OCI-LY1 (cell line): ENCODE data around the gene FRS2.

Experiments
- H2AFZ ChIP-seq: fragments of 200-600 bp; sonication (generic), shearing (Covaris generic); 2 replicates; pipeline ENCODE4 v1.6.0; 2014; ENCODE audit warnings: antibody characterized with exemption, mild to moderate bottlenecking, low read length
- H3F3A ChIP-seq: fragments of 200-600 bp; sonication (generic), shearing (Covaris generic); 2 replicates; pipeline ENCODE4 v1.6.0; 2014; ENCODE audit warnings: mild to moderate bottlenecking, antibody characterized with exemption, low read length, moderate library complexity; ENCODE audit not compliant: insufficient read depth
- H3K27ac ChIP-seq: fragments of 200-600 bp; sonication (generic); 2 replicates; pipeline ENCODE4 v1.5.1; 2014; ENCODE audit warnings: low read length, mixed run types, mild to moderate bottlenecking, low read depth; ENCODE audit not compliant: poor library complexity, severe bottlenecking
- H3K27me3 ChIP-seq: fragments of 200-600 bp; sonication (generic); 2 replicates; pipeline ENCODE4 v1.6.0; 2014; ENCODE audit warnings: antibody characterized with exemption, mild to moderate bottlenecking, low read length, moderate library complexity; ENCODE audit not compliant: insufficient read depth
- H3K36me3 ChIP-seq: fragments of 200-600 bp; sonication (generic); 2 replicates; pipeline ENCODE4 v1.6.1; 2014; ENCODE audit warnings: mild to moderate bottlenecking, antibody characterized with exemption, low read length, moderate library complexity, mixed read lengths; ENCODE audit not compliant: insufficient read depth
- H3K4me1 ChIP-seq: fragments of 200-600 bp; sonication (generic); 2 replicates; pipeline ENCODE4 v1.5.1; 2014; ENCODE audit warnings: mild to moderate bottlenecking, low read length, moderate library complexity; ENCODE audit not compliant: insufficient read depth, severe bottlenecking
- H3K4me2 ChIP-seq: fragments of 200-600 bp; sonication (generic), shearing (Covaris generic); 2 replicates; pipeline ENCODE4 v1.6.1; 2014; ENCODE audit warnings: low read length
- H3K4me3 ChIP-seq: fragments of 200-600 bp; sonication (generic); 2 replicates; pipeline ENCODE4 v1.5.1; 2014; ENCODE audit warnings: low read length, low read depth, mild to moderate bottlenecking, mixed read lengths; ENCODE audit not compliant: poor library complexity, severe bottlenecking
- H3K79me2 ChIP-seq: fragments of 200-600 bp; shearing (Covaris generic); 2 replicates; pipeline ENCODE4 v1.6.1; 2016; ENCODE audit warnings: mixed run types, low read length, mixed read lengths; ENCODE audit not compliant: insufficient read depth
- H3K9ac ChIP-seq: fragments of 200-600 bp; sonication (generic), shearing (Covaris generic); 2 replicates; pipeline ENCODE4 v1.6.1; 2014; ENCODE audit warnings: mild to moderate bottlenecking, low read length, mixed read lengths
- H3K9me2 ChIP-seq: fragments of 200-600 bp; sonication (generic), shearing (Covaris generic); 2 replicates; pipeline ENCODE4 v1.6.1; 2014; ENCODE audit warnings: low read depth, mild to moderate bottlenecking, low read length, mixed read lengths
- H3K9me3 ChIP-seq: fragments of 200-600 bp; shearing (Covaris generic); 2 replicates; pipeline ENCODE4 v1.6.1; 2014; ENCODE audit warnings: low read length, mixed read lengths
- H4K20me1 ChIP-seq: fragments of 200-600 bp; sonication (generic), shearing (Covaris generic); 2 replicates; pipeline ENCODE4 v1.6.0; 2016; ENCODE audit warnings: mild to moderate bottlenecking, low read length; ENCODE audit not compliant: insufficient read depth
- EZH2 ChIP-seq: fragments of 200-600 bp; sonication (generic), shearing (Covaris generic); IDR thresholded peaks from 2 replicates; pipeline ENCODE4 v1.8.0; 2017; ENCODE audit warnings: borderline replicate concordance, mixed run types, mild to moderate bottlenecking, antibody characterized with exemption, low read length, moderate library complexity, mixed read lengths
- TF ChIP-seq, protein P1 (sequence below): fragments of 200-600 bp; sonication (generic), shearing (Covaris generic); IDR thresholded peaks from 2 replicates; pipeline ENCODE4 v1.5.1; 2017; ENCODE audit warnings: mild to moderate bottlenecking, antibody characterized with exemption, low read length, moderate library complexity, mixed read lengths

Gene FRS2

DNA sequence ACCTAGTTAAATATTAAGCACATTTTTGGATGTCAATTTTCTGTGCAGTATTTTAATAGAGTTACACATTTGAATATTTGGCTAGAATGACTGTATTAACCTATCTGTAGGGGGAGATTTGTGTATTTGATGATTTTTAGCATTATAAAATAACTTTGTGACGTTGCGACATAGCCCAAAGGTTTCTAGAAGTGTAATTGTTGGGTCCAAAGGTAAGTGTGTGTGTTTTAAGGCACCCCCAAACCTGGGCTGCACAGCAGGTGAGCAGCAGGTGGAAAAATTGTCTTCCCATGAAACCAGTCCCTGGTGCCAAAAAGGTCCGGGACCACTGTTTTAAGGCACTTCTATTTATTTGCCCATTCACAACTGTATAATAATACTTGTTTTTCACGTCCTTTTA is 118.3 kb downstream of the FRS2 start:
- peaks cover 21% of the 10 kb centered on the region for H3K79me2 ChIP-seq
- no peak overlapping the region for H3K27ac ChIP-seq
- H3K4me2 ChIP-seq, result no peak overlapping the region
- H3K27me3 ChIP-seq, result no peaks in the 10 kb centered on the region
- no peak overlapping the region for H3K4me3 ChIP-seq
- no peaks in the 10 kb centered on the region; the same call in 1 of the 2 replicates for H3F3A ChIP-seq
- peaks cover 80% of the 10 kb centered on the region for H3K36me3 ChIP-seq
- no peak for TF ChIP-seq EZH2
- TF ChIP-seq, protein P1, sequence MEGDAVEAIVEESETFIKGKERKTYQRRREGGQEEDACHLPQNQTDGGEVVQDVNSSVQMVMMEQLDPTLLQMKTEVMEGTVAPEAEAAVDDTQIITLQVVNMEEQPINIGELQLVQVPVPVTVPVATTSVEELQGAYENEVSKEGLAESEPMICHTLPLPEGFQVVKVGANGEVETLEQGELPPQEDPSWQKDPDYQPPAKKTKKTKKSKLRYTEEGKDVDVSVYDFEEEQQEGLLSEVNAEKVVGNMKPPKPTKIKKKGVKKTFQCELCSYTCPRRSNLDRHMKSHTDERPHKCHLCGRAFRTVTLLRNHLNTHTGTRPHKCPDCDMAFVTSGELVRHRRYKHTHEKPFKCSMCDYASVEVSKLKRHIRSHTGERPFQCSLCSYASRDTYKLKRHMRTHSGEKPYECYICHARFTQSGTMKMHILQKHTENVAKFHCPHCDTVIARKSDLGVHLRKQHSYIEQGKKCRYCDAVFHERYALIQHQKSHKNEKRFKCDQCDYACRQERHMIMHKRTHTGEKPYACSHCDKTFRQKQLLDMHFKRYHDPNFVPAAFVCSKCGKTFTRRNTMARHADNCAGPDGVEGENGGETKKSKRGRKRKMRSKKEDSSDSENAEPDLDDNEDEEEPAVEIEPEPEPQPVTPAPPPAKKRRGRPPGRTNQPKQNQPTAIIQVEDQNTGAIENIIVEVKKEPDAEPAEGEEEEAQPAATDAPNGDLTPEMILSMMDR, result no peak
- H2AFZ ChIP-seq, result no peak overlapping the region
- H3K9ac ChIP-seq, result no peak overlapping the region
- peaks cover 18% of the 10 kb centered on the region for H3K4me1 ChIP-seq
- H3K9me2 ChIP-seq, result no peaks in the 10 kb centered on the region
- H3K9me3 ChIP-seq, result no peaks in the 10 kb centered on the region
- no peaks in the 10 kb centered on the region for H4K20me1 ChIP-seq

DNA sequence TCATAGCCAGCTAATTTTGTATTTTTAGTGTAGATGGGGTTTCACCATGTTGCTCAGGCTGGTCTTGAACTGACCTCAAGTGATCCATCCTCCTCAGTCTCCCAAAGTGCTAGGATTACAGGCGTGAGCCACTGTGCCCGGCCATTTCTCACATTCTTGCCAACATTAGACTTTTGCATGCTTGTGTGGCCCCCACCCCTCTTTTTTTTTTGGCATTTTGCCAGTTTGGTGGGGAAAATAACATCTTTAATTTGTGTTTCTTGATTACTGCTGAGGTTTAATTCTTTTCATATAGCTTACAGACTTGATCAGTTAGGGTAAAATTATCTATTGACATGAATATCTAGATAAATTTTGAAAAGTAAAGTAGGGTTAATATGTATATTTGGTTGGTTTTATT is 118.9 kb downstream of the FRS2 start:
- no peak overlapping the region for H3K4me2 ChIP-seq
- H3K9me3 ChIP-seq, result no peaks in the 10 kb centered on the region
- H3F3A ChIP-seq, result no peaks in the 10 kb centered on the region
- TF ChIP-seq EZH2, result no peak
- TF ChIP-seq, protein P1, result no peak
- H3K4me1 ChIP-seq, result peaks cover 18% of the 10 kb centered on the region
- no peak overlapping the region for H3K9ac ChIP-seq
- peaks cover 22% of the 10 kb centered on the region for H3K79me2 ChIP-seq
- no peak overlapping the region for H3K27ac ChIP-seq
- no peaks in the 10 kb centered on the region for H3K27me3 ChIP-seq
- peaks cover 86% of the 10 kb centered on the region for H3K36me3 ChIP-seq
- no peaks in the 10 kb centered on the region for H3K9me2 ChIP-seq
- H4K20me1 ChIP-seq, result no peaks in the 10 kb centered on the region
- no peak overlapping the region for H2AFZ ChIP-seq
- no peak overlapping the region for H3K4me3 ChIP-seq

DNA sequence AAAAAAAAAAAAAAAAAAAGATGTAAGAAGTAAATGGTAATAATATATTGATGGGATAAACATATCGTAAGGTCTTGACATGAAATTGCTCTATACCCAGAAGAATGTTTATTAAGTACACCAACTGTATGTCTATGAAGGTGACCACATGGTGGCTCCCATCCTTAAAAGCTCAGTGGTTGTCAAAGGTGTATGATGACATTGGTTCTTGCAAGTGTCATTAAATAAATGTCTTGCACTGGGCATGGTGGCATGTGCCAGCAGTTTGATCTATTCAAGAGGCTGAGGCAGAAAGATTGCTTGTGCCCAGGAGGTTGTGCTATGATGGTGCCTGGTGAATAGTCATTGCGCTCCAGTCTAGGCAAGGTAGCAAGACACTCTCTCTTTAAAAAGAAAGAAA is 125.5 kb downstream of the FRS2 start:
- Histone ChIP-seq H3K79me2 (0 out of 2 replicates have a peak, but pooled peaks cover 5% of the 10 kb centered on the region), H3K9me2 (no peaks in the 10 kb centered on the region), H3K4me2 (no peak overlapping the region), H3K4me1 (no peaks in the 10 kb centered on the region), H3K27ac (no peak overlapping the region), H3K9ac (no peak overlapping the region), H3K36me3 (peaks cover 98% of the 10 kb centered on the region), H3F3A (no peaks in the 10 kb centered on the region), H3K27me3 (no peaks in the 10 kb centered on the region), H3K4me3 (no peak overlapping the region), H3K9me3 (no peaks in the 10 kb centered on the region), H4K20me1 (no peaks in the 10 kb centered on the region), H2AFZ (no peak overlapping the region)
- no peak for TF ChIP-seq EZH2
- TF ChIP-seq, protein P1, result no peak
